ENCODE results near the gene ST3GAL5. TPM values are rescaled to one million over a fixed set of nuclear protein-coding genes. Genes with fewer than 3 reads are reported as not detected.
A peak's percentile ranks its signal among the peaks of the same experiment; 100 is the strongest.

The ST3GAL5 gene
- total and polyA plus RNA-seq, 8 donors, result 4.1 to 84.2 (median 11.8) TPM

DNA sequence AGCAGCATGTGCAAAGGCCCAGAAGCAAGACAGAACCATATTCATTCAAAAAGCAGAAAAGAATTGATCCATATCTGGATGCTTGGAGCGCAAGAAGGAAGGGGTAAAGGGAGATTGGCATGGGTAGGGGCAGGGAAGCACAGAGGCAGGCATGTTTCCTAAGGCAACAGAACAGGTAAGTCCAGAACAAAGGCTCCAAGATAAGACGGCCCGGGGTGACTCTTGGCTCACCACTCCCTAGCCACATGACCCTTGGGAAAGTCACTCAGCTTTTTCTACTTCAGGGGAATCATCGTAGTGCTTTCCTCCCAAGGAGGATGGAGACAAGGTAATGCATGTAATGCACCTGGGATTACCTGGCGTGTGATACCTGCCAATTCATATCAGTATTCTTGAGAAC is 37.7 kb upstream of the ST3GAL5 start:
- Histone ChIP-seq H3K4me3 (no peak overlapping the region), H3K27ac (no peak overlapping the region), H3K27me3 (no peaks in the 10 kb centered on the region), H3K4me1 (peaks cover 6 to 45% (median 28%) of the 10 kb centered on the region in 4 donors), H3K9me3 (no peaks in the 10 kb centered on the region), H3K36me3 (no peaks in the 10 kb centered on the region)
- peak in 1 of 2 donors; percentile 34 for DNase-seq
- TF ChIP-seq EP300 (IDR thresholded peaks at IDR 0.05) (no peak), POLR2A (IDR thresholded peaks at IDR 0.05) (no peak), POLR2AphosphoS5 (IDR thresholded peaks at IDR 0.05) (no peak)
- 46 to 67% (median 50%) methylated on average over 5 of the region's 5 CpGs for WGBS, 5 donors
- intact Hi-C loops (cut with DNase I; ENCODE audit: low total_unique reads), result no loop called here

DNA sequence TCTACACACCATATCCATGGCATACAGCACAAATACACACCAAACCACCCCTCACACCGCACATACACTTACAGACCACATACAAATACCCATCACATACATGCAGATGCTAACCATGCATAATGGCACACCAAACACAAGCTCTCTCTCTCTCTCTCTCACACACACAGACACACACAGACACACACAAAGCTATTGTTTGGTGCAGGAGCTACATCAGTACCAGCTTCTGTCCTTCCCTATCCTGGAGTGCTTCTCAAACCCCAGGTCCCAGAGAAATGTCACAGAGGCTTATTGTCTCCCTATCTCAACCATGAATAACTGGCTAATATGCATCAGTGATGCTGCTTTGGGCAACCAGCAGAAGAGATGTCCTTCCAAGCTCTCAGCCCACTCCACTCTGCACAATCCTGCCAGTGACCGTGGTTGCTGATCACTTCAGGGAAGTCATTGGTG is 36.5 kb upstream of the ST3GAL5 start:
- intact Hi-C loops (cut with DNase I; ENCODE audit: low total_unique reads), result no loop called here
- TF ChIP-seq, protein P1, sequence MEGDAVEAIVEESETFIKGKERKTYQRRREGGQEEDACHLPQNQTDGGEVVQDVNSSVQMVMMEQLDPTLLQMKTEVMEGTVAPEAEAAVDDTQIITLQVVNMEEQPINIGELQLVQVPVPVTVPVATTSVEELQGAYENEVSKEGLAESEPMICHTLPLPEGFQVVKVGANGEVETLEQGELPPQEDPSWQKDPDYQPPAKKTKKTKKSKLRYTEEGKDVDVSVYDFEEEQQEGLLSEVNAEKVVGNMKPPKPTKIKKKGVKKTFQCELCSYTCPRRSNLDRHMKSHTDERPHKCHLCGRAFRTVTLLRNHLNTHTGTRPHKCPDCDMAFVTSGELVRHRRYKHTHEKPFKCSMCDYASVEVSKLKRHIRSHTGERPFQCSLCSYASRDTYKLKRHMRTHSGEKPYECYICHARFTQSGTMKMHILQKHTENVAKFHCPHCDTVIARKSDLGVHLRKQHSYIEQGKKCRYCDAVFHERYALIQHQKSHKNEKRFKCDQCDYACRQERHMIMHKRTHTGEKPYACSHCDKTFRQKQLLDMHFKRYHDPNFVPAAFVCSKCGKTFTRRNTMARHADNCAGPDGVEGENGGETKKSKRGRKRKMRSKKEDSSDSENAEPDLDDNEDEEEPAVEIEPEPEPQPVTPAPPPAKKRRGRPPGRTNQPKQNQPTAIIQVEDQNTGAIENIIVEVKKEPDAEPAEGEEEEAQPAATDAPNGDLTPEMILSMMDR (IDR thresholded peaks at IDR 0.05), result no peak
- TF ChIP-seq EP300 (IDR thresholded peaks at IDR 0.05) (no peak), POLR2AphosphoS5 (IDR thresholded peaks at IDR 0.05) (no peak), POLR2A (IDR thresholded peaks at IDR 0.05) (no peak)
- 87 to 96% (median 93%) methylated on average over 2 of the region's 2 CpGs for WGBS, 5 donors
- DNase-seq, result no peak
- peaks cover 13 to 53% (median 37%) of the 10 kb centered on the region in 4 donors for H3K4me1 ChIP-seq
- H3K9me3 ChIP-seq, result no peaks in the 10 kb centered on the region
- no peak overlapping the region for H3K4me3 ChIP-seq
- H3K27ac ChIP-seq, result peak overlapping the region in 4 of 5 donors; percentile 5 to 77 (median 58)
- H3K36me3 ChIP-seq, result no peaks in the 10 kb centered on the region
- H3K27me3 ChIP-seq, result no peaks in the 10 kb centered on the region

DNA sequence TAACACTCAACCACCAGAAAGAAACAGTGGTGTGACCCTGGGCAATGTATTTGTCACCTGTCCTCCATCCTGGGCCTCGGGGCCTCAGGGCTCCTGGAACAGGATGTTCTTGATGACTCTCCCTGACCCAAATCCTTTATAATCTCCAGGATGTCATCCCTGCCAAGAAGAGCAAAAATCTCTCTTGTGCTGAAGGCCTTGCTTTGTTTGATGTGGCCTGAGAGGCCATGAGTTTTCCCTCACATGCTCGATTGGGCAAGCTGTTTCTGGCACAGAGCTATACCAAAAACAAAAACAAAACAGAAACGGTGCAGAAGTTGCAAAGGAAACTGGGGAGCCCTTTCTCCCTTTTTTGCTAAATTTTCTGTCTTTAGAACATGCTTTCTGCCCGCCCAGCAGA is 35.7 kb upstream of the ST3GAL5 start:
- no peak overlapping the region for H3K4me3 ChIP-seq
- H3K4me1 ChIP-seq, result peaks cover 13 to 50% (median 34%) of the 10 kb centered on the region in 4 donors
- TF ChIP-seq EP300 (IDR thresholded peaks at IDR 0.05), result peak; percentile 65
- TF ChIP-seq, protein P1 (IDR thresholded peaks at IDR 0.05), result no peak
- peak; percentile 74 to 89 (median 79) for TF ChIP-seq POLR2AphosphoS5 (IDR thresholded peaks at IDR 0.05)
- no peak for TF ChIP-seq POLR2A (IDR thresholded peaks at IDR 0.05)
- H3K27me3 ChIP-seq, result no peaks in the 10 kb centered on the region
- peak overlapping the region; percentile 5 to 77 (median 73) for H3K27ac ChIP-seq
- H3K36me3 ChIP-seq, result no peaks in the 10 kb centered on the region
- intact Hi-C loops (cut with DNase I; ENCODE audit: low total_unique reads), result no loop called here
- 34 to 52% (median 49%) methylated on average over 4 of the region's 4 CpGs for WGBS, 5 donors
- H3K9me3 ChIP-seq, result no peaks in the 10 kb centered on the region
- no peak for DNase-seq

DNA sequence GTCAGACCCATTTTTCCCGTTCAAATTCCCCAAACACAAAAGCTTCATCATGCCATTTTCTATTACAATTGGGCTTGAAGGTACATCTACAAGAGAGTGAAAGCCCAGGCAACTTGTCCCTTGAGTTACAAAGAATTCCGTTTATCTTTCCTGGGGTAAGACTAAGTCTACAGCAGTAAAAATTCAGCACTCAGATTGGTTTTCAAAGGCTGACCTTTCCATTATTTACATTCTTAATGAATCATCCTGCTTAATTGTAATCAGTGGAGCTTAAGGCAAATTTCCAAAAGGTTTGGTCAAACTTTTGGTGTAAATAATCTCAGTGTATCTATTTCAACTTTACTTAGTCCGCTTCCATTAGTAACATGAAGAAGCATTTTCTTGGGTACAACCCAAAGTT is 33.4 kb upstream of the ST3GAL5 start:
- Histone ChIP-seq H3K4me1 (peaks cover 13 to 55% (median 33%) of the 10 kb centered on the region in 4 donors), H3K4me3 (no peak overlapping the region), H3K27me3 (no peaks in the 10 kb centered on the region), H3K36me3 (no peaks in the 10 kb centered on the region), H3K27ac (peak overlapping the region in 3 of 5 donors; percentile 10 to 77 (median 61)), H3K9me3 (no peaks in the 10 kb centered on the region)
- 22 to 53% (median 37%) methylated on average over 3 of the region's 3 CpGs for WGBS, 5 donors
- DNase-seq, result no peak
- TF ChIP-seq, protein P1 (IDR thresholded peaks at IDR 0.05), result no peak
- TF ChIP-seq POLR2AphosphoS5 (IDR thresholded peaks at IDR 0.05) (peak in 1 of 3 donors; percentile 63), POLR2A (IDR thresholded peaks at IDR 0.05) (no peak)
- intact Hi-C loops (cut with DNase I; ENCODE audit: low total_unique reads), result no loop called here

DNA sequence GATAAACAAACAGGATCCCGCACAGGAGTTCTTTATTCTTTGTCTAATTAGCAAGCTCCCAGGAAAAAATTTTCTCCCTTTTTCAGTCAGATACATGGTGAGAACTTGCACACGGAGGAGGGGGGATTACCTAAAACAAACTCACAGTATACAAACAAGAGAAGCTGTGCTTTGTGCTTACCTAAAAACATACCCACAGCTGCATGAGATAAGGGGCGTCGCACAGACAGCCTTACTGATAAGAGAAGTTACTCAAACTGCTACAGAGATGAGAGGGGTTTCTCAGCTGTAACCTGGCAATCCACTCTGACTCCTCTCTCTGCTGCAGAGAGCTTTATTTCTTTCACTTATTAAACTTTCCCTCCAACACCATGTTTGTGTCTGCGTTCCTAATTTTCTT is 32.9 kb upstream of the ST3GAL5 start:
- peak overlapping the region in 2 of 5 donors; percentile 61 to 77 for H3K27ac ChIP-seq
- DNase-seq, result no peak
- H3K9me3 ChIP-seq, result no peaks in the 10 kb centered on the region
- intact Hi-C loops (cut with DNase I; ENCODE audit: low total_unique reads), result no loop called here
- H3K4me3 ChIP-seq, result no peak overlapping the region
- peaks cover 11 to 49% (median 29%) of the 10 kb centered on the region in 4 donors for H3K4me1 ChIP-seq
- TF ChIP-seq, protein P1 (IDR thresholded peaks at IDR 0.05), result no peak
- TF ChIP-seq EP300 (IDR thresholded peaks at IDR 0.05) (no peak), POLR2AphosphoS5 (IDR thresholded peaks at IDR 0.05) (no peak), POLR2A (IDR thresholded peaks at IDR 0.05) (no peak)
- 31 to 59% (median 32%) methylated on average over 5 of the region's 5 CpGs for WGBS, 5 donors
- no peaks in the 10 kb centered on the region for H3K36me3 ChIP-seq
- H3K27me3 ChIP-seq, result no peaks in the 10 kb centered on the region
